Glomerular visceral epithelial cell (primary cell): ENCODE data around the gene MATCAP1.

Source experiments
- DNase-seq: peaks from one replicate; pipeline ENCODE4 v3.0.0-alpha.2; 2016; ENCODE audit errors: extremely low spot score

The MATCAP1 gene

DNA sequence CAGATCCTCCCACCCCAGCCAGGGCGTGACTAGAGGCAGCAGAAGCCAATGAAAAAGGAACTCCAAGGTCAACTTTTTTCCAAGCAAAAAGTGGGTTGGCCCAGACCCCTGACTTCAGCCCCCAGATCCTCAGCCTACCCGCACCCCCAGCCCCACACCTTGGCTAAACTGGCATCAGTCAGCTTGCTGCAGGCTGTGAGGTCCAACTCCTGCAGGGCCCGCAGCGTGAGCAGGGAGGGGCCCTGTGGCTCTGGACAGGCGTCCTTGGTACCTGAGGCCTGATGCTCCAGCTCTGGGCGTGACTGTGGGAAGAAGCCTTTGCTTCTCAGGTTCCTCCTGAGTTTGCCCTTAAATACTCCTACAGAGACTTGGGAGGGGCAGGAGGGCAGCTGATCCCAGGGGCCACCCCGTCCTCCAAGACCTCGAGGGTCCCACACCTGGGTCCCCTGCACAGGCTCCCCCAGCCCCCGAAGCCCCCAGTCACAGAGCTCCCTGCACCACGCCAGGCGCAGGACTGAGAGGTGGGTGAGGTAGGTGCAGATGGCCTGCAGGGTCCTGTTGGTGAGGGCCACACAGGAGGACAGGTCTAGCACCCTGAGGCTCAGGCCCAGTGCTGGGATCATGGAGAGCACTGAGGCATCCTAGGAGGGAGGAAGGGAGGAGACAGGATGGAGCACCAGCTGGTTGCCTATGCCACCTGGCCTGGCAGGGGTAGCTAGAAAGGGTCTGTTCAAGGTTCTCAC lies 24.6 kb upstream of the MATCAP1 start:
- DNase-seq = no peak

DNA sequence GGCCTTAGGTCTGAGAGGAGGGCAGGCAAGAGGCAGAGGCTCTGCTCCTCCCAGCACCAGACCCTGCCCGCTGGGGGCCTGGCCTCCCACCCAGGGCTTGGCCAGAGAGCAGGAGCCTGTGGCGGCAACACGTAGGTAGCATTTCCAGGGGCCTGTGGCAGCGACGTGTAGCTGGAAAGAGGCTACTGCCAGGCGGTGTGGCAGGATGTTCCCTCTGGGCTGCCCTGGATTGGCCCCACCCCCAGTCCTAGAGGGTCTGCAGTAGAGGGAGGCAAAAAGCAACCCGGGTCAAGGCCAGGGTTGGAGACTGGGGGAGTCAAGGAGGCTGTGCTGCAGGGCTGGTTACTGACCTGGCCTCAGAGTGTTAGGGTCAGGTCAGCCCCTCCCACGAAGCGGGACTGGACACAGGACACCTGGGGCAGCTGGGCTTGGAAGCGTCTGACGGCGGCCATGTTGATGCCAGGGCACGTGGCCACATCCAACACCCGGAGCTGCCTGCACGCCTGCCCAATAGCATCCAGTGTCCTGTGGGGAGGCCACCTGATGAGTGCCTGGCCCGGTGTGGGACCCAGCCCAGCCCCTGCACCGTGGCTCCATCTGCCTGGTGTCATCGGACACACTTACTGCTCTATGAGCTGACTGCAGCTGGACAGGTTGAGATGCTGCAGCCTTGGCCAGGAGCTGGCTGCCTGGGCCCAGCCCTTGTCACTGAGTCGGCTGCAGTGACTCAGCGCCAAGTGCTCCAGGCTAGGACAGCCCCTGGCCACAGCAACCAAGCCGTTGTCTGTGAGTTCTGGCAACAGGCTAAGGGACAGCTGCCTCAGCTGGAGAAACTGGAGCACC lies 23.7 kb upstream of the MATCAP1 start:
- DNase-seq = no peak

DNA sequence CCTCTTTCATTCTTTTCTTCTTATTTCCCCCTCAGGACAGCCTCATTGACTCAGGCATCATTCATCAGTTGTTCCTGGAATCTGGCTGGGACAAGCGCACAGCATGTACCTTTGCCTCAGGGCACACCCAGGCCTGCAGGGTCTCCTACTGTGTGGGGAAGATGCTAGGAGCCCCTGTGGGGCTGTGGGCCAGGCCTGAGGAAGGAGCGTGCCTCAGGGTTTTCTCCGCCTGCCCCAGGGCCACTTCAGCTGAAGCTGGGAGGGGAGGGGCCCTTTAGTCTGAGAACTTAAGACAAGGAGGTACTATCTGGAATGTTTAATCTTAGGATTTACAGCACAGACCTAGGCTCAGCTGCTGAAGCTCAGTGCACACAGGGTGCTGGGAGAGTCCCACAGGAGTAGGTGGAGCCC lies 23.1 kb upstream of the MATCAP1 start:
- DNase-seq = no peak

DNA sequence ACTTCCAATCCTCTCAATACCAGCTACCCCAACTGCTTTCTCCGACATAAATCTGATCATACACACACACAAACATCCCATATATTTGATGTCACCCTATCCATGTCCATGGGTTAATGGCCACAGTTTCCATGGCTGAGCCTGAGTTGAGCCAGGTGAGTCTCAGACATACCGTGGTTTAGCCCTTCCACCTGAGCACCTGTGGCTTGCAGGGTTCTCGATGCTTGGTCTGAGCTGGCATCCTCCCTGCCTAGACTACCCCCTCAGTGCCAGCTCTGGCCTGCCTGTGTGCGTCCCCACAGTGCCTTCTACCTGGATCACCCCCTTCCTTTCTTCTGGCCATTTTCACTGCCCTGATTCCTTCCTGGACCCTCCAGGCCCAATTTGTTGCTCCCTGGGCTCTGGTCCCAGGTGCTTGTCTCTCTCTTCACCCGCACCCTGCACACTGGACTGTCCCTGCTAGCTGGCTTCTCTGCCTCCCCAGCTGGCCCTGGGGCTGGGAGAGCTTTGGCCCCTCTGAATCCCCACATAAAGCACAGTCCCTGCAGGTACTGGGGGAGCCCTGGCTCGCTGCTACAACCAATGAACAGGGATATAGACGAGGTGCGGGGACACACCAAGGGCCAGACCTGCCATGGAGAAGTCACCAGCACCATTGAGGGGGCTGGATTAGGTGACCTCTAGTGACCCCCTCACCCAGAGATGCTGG lies 22.5 kb upstream of the MATCAP1 start:
- no peak for DNase-seq

DNA sequence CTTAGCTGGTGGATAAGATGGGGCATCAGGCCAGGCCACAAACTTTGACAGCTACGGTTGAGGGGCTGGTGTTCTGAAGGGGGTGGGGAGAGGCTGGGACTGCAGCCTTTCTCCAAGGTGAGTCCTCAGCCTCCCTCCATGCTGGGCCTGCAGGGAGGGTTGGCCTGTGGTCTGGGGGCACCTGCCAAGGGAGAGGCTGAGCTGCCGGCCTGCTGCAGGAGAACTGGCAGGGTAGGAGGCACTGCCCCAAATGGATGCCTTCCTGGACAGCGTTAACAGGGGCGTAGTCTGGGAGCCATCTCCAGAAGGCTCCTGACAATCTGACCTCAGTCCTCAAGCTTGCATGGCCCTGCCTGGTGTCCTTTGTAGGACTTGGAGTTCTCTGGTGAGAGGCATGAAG lies 20.3 kb upstream of the MATCAP1 start:
- no peak for DNase-seq

- no peak for DNase-seq
Measured at GRCh38 chr16:67202956-67203493, 19.3 kb upstream of the MATCAP1 start.

GRCh38 chr16:67202426-67202825 lies 18.7 kb upstream of the MATCAP1 start:
- no peak for DNase-seq

DNA sequence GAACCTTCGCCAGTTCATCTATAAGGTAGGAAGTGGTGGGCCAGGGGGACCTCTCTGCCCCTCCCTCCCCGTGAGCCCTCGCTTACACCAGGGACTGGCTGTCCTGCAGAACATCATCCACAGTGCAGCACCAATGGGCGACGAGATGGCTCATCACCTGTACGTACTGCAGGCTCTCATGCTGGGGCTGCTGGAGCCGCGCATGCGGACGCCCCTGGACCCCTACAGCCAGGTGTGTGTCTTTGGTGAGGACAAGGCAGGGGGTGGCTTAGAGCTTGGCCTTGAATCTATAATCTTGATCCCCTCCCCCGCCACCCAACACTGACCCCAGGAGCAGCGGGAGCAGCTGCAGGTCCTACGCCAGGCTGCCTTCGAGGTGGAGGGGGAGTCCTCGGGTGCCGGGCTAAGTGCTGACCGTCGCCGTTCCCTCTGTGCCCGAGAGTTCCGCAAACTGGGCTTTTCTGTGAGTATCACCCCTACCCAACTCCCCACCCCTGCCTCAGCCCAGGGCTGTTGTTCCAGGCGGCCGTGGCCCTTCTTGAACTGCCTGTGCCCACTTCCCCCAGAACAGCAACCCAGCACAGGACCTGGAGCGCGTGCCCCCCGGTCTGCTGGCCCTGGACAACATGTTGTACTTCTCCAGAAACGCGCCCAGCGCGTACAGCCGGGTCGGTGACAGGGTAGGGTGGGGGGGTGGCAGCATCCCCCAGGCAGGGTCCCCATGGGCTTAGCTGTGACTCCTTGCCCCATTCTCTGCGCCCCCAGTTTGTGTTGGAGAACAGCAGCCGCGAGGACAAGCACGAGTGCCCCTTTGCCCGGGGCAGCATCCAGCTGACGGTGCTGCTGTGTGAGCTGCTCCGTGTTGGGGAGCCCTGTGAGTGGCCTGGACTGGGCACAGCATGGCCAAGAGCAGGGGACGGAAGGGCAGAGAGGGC lies 17.9 kb upstream of the MATCAP1 start:
- DNase-seq = no peak

DNA sequence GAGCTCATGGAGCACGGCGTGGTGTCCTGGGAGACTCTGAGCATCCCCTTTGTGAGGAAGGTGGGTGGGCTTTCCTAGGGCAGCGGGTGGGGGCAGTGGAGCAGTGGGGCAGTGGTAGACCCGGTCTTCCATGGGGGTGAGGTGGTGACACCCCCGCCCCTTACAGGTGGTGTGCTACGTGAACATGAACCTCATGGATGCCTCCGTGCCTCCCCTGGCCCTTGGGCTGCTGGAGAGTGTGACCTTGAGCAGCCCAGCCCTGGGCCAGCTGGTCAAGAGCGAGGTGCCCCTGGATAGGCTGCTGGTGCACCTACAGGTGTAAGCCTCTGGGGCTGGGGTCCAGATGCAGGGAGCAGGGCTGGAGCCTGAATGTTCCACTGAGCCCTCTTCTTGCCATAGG lies 16.7 kb upstream of the MATCAP1 start:
- DNase-seq = no peak

DNA sequence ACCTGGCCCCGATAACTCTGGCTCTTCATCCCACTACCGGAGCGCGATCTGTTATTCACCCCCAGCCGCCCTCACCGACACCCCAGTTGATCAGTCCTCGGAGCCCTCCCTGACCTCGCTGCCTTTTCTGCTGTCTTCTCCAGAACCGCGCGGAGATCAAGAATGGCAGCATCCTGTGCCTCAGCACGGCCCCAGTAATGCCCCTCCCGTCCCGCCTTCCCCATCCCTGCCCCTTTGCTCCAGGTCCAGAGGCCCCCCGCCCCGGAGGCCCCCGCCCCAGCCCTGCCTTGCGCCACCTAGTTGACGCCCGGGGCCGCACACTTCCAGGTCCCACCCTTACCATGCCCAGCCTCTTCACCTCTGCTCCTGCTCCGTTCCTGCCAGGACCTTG lies 16.0 kb upstream of the MATCAP1 start:
- no peak for DNase-seq

DNA sequence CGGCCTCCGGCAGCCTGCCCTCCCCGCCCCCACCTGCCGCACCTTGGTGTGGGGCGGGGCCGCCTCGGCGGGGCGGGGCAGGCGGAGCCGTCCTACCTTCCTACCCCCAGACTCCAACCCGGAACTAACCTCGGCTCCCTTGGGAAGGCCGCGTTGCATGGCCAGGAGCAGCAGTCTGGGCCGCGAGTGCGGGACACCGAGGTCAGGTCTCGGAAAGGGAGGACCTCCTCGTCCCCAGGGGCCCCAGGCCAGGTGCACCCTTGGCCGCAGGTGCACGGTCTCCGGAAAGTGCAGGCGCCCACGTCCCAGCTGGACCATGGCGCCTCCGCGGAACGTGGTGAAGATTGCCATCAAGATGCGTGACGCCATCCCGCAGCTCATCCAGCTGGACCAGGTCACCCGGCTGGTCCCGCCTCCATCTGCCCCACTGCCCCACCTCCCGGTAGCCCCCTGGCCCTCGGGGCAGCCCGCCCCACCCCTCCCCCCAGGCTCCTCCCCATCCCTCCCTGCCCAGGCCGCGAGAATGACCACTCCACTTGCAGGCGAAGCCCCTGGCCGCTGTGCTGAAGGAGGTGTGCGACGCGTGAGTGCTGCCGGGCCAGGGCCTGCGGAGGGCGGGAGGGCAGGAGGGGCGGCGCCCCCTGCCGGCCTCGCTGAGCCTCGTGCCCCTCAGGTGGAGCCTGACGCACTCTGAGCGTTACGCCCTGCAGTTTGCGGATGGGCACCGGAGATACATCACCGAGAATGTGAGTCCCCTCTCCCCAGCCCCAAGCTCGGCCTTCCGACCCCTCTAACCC lies 15.4 kb upstream of the MATCAP1 start, which contains the start of gene ELMO3:
Gene ELMO3 (plus strand): TSS at position 121 of the 797 bp plus-strand sequence. CDS start 196 bp downstream, at position 317.
- no peak for DNase-seq

DNA sequence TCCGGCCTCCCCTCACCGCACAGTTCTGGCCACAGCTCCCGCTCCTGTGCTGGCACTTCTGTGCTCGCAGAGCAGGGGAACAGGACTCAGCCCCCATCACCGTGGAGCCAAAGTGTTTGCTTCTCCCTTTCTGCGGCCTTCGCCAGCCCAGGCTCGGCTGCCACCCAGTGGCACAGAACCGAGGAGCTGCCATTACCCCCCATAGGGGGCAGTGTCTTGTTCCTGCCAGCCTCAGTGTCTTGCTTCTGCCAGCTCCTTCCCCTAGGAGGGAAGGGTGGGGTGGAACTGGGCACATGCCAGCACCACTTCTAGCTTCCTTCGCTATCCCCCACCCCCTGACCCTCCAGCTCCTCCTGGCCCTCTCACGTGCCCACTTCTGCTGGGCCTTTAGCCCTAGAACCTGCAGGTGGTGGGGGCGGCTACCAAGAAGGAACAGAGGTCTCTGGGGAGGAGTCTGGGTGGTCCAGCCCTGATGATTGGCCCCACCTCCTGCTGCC lies 14.5 kb upstream of the MATCAP1 start:
- DNase-seq = no peak

GRCh38 chr16:67197704-67198103 lies 13.9 kb upstream of the MATCAP1 start:
- DNase-seq = no peak

- no peak for DNase-seq
Measured at GRCh38 chr16:67196881-67197280, 13.1 kb upstream of the MATCAP1 start.

GRCh38 chr16:67195676-67196075 lies 11.9 kb upstream of the MATCAP1 start:
- DNase-seq = no peak

GRCh38 chr16:67194260-67194659 lies 10.5 kb upstream of the MATCAP1 start:
- no peak for DNase-seq

DNA sequence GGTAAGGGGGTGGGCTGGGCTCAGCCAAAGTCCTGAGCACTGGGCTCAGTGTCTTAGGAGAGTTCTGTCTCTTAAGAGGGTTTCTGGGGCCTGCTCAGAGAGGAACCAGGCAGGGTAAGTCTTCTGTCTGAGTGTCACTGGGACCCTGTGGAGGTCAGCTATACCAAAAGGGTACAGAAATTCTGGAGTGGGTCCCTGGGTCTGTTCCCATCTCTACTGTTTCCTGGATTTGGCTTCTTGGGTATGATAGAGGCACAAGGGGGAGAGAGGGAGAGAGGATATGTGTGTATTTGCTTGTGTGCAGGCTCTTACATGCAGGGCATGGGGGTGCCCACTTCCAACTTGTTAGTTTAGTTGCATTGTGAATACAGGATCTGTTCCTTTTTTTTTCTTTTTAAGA lies 9.8 kb upstream of the MATCAP1 start:
- no peak for DNase-seq

DNA sequence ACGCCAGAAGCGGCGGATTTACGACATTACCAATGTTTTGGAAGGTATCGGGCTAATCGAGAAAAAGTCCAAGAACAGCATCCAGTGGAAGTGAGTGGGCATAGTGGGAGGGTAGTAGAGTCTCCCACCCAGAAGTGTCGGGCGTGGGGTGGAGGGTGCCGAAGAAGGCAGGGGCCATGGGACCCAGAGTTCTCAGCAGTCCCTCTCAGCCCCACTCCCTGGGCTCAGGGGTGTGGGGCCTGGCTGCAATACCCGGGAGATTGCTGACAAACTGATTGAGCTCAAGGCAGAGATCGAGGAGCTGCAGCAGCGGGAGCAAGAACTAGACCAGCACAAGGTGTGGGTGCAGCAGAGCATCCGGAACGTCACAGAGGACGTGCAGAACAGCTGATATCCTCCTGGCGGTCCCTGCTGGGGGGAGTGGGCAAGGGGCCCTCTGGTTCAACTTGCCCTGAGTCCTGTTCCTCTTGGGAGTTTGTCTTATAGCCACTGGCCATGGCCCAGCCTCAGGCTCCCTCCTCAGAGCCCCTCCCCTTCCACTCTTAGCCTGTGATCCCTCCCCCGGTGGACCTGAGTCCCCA lies 9.1 kb upstream of the MATCAP1 start:
- DNase-seq = no peak

GRCh38 chr16:67191995-67192681 lies 8.4 kb upstream of the MATCAP1 start, which contains the start of gene E2F4:
Gene E2F4, plus strand, starts transcription at chr16:67192155. Its CDS starts 73 bp downstream, at chr16:67192228.
- DNase-seq = peak; percentile 88
